PC-3 (cell line): ENCODE data around the gene IFI30. TPM values are rescaled to one million over a fixed set of nuclear protein-coding genes. Genes with fewer than 3 reads are reported as not detected.
A peak's percentile ranks its signal among the peaks of the same experiment; 100 is the strongest.

ENCODE experiments used
- ATAC-seq: fragments of 200-7000 bp; cut with Tn5 transposase; 2 replicates; pipeline ENCODE4 v1.9.1; 2020; ENCODE audit warnings: mild to moderate bottlenecking, moderate library complexity
- BruUV-seq: library from RNA; stranded (reverse); fragments of 400-500 nt; replicated peaks from 2 replicates; lab custom pipeline; 2021; lab: Mats Ljungman, UMichigan
- CTCF ChIA-PET: fragments of 300-600 bp; sonication (Branson Sonifier 250); formaldehyde crosslinking; loops from one replicate; lab custom pipeline; 2022; ENCODE audit warnings: antibody characterized with exemption; lab: Charles Lee
- POLR2A ChIA-PET: fragments of 300-600 bp; sonication (Branson Sonifier 250); formaldehyde crosslinking; loops from one replicate; lab custom pipeline; 2022; ENCODE audit warnings: antibody characterized with exemption; ENCODE audit not compliant: unreplicated experiment; lab: Charles Lee
- DNase-seq: peaks from one replicate; pipeline ENCODE4 v3.0.0-alpha.2; 2015
- H2AFZ ChIP-seq: fragments of 300-600 bp; sonication (generic); 2 replicates; pipeline ENCODE4 v1.6.0; 2016; ENCODE audit warnings: antibody characterized with exemption, low read length
- H3F3A ChIP-seq: fragments of 300-600 bp; sonication (generic); one replicate; pipeline ENCODE4 v1.6.0; 2017; ENCODE audit warnings: antibody characterized with exemption, low read length, control low read depth, mild to moderate bottlenecking; ENCODE audit not compliant: unreplicated experiment
- H3K27ac ChIP-seq: fragments of 300-600 bp; sonication (generic); 2 replicates; pipeline ENCODE4 v1.5.1; 2016; ENCODE audit warnings: mild to moderate bottlenecking, low read length
- H3K27me3 ChIP-seq: fragments of 300-600 bp; sonication (generic); 2 replicates; pipeline ENCODE4 v1.6.1; 2016; ENCODE audit warnings: low read length, mixed read lengths
- H3K36me3 ChIP-seq: fragments of 300-600 bp; sonication (generic); 2 replicates; pipeline ENCODE4 v1.6.1; 2016; ENCODE audit warnings: low read depth, mixed run types, low read length, mixed read lengths
- H3K4me1 ChIP-seq: fragments of 300-600 bp; sonication (generic); 2 replicates; pipeline ENCODE4 v1.5.1; 2016; ENCODE audit warnings: low read length; ENCODE audit not compliant: insufficient read depth
- H3K4me2 ChIP-seq: fragments of 300-600 bp; sonication (generic); 2 replicates; pipeline ENCODE4 v1.6.0; 2016; ENCODE audit warnings: low read length
- H3K4me3 ChIP-seq: fragments of 300-600 bp; sonication (generic); 2 replicates; pipeline ENCODE4 v1.5.1; 2016; ENCODE audit warnings: mild to moderate bottlenecking, low read length, mixed read lengths
- H3K79me2 ChIP-seq: fragments of 300-600 bp; sonication (generic); 2 replicates; pipeline ENCODE4 v1.6.1; 2017; ENCODE audit warnings: low read length, mixed read lengths
- H3K9ac ChIP-seq: fragments of 300-600 bp; sonication (generic); 2 replicates; pipeline ENCODE4 v1.6.0; 2016; ENCODE audit warnings: mild to moderate bottlenecking, low read length
- H3K9me2 ChIP-seq: fragments of 300-600 bp; sonication (generic); replicated peaks from 2 replicates; pipeline ENCODE4 v1.6.1; 2016; ENCODE audit warnings: mixed run types, low read length, mixed read lengths
- H3K9me3 ChIP-seq: fragments of 300-600 bp; sonication (generic); 2 replicates; pipeline ENCODE4 v1.6.1; 2016; ENCODE audit warnings: low read length, mixed read lengths
- H4K20me1 ChIP-seq: fragments of 300-600 bp; sonication (generic); 2 replicates; pipeline ENCODE4 v1.6.1; 2016; ENCODE audit warnings: low read length, mixed read lengths
- EZH2 ChIP-seq: fragments of 300-600 bp; sonication (generic); IDR thresholded peaks from one replicate; pipeline ENCODE4 v1.6.1; 2017; ENCODE audit warnings: antibody characterized with exemption, mild to moderate bottlenecking, low read length; ENCODE audit not compliant: unreplicated experiment
- EZH2phosphoT487 ChIP-seq: fragments of 300-600 bp; sonication (generic); IDR thresholded peaks from 2 replicates; pipeline ENCODE4 v1.6.1; 2018; ENCODE audit warnings: mild to moderate bottlenecking, antibody characterized with exemption, low read length, borderline replicate concordance
- intact Hi-C: fragments of 100-400 bp; cut with micrococcal nuclease; formaldehyde crosslinking; loops from 2 replicates; pipeline ENCODE4 v1.9.0; 2023
- total RNA-seq: library from RNA; depleted of rRNA; stranded (reverse); fragments of >200 nt; gene quantifications from 2 replicates; pipeline ENCODE4 v1.2.3, GENCODE V29; 2014
- TF ChIP-seq, protein P1 (sequence below): fragments of 300-600 bp; sonication (generic); conservative IDR thresholded peaks from 2 replicates; pipeline ENCODE4 v1.5.1; 2017; ENCODE audit warnings: antibody characterized with exemption, low read depth, mild to moderate bottlenecking, low read length

Gene IFI30
- total RNA-seq, 1 experiment from 2014 or later: 31.1 TPM

DNA sequence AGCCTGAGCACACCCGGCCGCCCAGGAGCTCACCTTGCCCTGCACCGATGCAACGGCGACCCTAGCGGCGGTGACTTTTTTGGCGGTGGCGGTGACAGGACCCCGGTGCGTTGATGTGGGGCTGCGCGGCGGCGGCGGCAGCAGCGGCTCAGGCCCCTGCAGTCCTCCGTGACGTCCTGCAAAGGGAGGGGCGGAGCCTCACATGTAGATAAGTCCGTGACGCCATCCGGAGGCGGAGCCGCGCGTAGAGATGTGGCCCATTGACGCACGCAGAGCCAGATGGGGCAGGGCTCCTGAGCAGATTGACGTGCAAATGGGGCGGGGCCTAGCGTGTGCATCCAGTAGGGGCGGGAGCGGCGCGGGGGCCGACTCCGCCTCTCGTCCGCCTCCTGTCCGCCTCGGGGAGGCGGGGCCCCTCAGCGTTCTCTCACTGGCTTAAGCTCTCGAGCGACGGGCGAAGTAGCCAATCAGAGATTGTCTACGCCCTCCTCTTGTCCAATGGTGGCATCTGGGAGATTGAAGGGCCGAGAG, 30.3 kb downstream of the IFI30 start, which contains the start of gene RAB3A:
Gene RAB3A (minus strand): TSS at position 180 of the 531 bp plus-strand sequence. CDS start 1,302 bp downstream, outside the sequence.
- peak; percentile 100 for DNase-seq
- Histone ChIP-seq H3K36me3 (peaks cover 4% of the 10 kb centered on the region; the same call in 1 of the 2 replicates), H3K4me1 (peaks cover 16% of the 10 kb centered on the region), H3F3A (no peaks in the 10 kb centered on the region), H3K79me2 (peaks cover 23% of the 10 kb centered on the region), H3K9me3 (no peaks in the 10 kb centered on the region), H3K9me2 (no peaks in the 10 kb centered on the region), H3K27me3 (no peaks in the 10 kb centered on the region), H3K27ac (peak within 1 kb of the TSS; percentile 10), H3K4me3 (peak within 1 kb of the TSS; percentile 90), H3K9ac (peak within 1 kb of the TSS; percentile 67), H3K4me2 (peak within 1 kb of the TSS; percentile 98), H4K20me1 (no peaks in the 10 kb centered on the region), H2AFZ (peak within 1 kb of the TSS; percentile 94)
- TF ChIP-seq EZH2 (no peak), EZH2phosphoT487 (no peak)
- TF ChIP-seq, protein P1, sequence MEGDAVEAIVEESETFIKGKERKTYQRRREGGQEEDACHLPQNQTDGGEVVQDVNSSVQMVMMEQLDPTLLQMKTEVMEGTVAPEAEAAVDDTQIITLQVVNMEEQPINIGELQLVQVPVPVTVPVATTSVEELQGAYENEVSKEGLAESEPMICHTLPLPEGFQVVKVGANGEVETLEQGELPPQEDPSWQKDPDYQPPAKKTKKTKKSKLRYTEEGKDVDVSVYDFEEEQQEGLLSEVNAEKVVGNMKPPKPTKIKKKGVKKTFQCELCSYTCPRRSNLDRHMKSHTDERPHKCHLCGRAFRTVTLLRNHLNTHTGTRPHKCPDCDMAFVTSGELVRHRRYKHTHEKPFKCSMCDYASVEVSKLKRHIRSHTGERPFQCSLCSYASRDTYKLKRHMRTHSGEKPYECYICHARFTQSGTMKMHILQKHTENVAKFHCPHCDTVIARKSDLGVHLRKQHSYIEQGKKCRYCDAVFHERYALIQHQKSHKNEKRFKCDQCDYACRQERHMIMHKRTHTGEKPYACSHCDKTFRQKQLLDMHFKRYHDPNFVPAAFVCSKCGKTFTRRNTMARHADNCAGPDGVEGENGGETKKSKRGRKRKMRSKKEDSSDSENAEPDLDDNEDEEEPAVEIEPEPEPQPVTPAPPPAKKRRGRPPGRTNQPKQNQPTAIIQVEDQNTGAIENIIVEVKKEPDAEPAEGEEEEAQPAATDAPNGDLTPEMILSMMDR: no peak
- intact Hi-C loops: loop anchor here (1.0 to 10.0 kb wide), 4 partner anchors 12 to 211 kb away; partner anchors contain the start of genes LSM4 and SSBP4
- ATAC-seq: peak; percentile 92
- POLR2A ChIA-PET: interaction anchor here (0.7 to 2.0 kb wide), 2 partner anchors 78 to 293 kb away, joined by 3 to 10 read pairs; partner anchors contain the start of gene JUND
- no TSS peak for BruUV-seq
- CTCF ChIA-PET: interaction anchor here (0.5 to 1.2 kb wide), 3 partner anchors 27 to 1425 kb away, joined by 3 to 6 read pairs (median 4); no protein-coding TSS in a partner anchor

DNA sequence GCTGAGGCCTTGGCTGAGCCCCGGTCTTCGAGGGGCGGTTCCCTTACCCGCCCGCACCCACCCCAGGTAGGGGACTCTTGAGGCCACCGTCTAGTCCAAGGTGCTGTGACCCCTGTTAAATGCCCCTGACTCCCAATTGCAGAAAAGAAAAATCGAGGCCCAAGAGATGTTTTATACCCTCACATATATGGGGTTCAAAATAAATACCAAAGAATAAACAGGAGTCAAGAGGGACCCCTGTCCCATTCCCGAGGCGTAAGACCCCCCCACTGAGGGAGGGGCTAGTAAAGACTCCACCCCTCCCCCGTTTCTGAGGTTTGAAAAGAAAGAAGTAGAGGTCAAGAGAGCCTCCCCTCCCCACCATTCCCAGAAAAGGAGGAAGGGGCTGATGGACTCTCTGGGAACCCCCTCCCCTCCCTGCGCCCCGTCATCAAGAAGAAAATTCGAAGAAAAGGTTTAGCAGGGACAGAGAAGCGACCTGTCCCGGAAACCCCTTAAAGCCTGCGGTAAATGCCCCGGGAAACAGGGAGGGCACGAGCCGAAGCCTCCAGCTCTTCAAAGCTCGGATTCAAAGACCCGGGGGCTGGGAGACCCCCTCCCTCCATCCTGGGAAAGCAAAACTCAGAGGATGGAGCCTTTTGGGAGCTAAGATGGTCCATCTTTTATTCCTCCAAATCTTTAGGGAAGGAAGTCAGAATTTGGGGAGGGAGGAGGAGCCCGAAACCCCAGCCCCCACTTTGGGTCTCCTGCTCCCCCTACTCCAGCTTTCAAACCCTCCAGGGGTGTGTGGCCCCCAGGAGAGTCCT, 31.0 kb downstream of the IFI30 start:
- H3F3A ChIP-seq: no peaks in the 10 kb centered on the region
- BruUV-seq: TSS peak; percentile 91
- H3K4me2 ChIP-seq: peak overlapping the region; percentile 92
- peaks cover 23% of the 10 kb centered on the region for H3K79me2 ChIP-seq
- ChIA-PET CTCF (interaction anchor here (0.6 to 1.2 kb wide), 5 partner anchors 47 to 1424 kb away, joined by 3 to 6 read pairs (median 4); no protein-coding TSS in a partner anchor), POLR2A (interaction anchor here (0.6 to 2.0 kb wide), 3 partner anchors 45 to 293 kb away, joined by 3 to 10 read pairs (median 3); partner anchors contain the start of gene JUND)
- H3K9me2 ChIP-seq: no peaks in the 10 kb centered on the region
- H3K4me3 ChIP-seq: peak overlapping the region; percentile 90
- TF ChIP-seq EZH2phosphoT487 (no peak), EZH2 (no peak)
- TF ChIP-seq, protein P1: no peak
- peak overlapping the region; percentile 94 for H2AFZ ChIP-seq
- H3K9me3 ChIP-seq: no peaks in the 10 kb centered on the region
- H3K9ac ChIP-seq: peak overlapping the region; percentile 67
- H3K4me1 ChIP-seq: peaks cover 16% of the 10 kb centered on the region
- ATAC-seq (peak; percentile 12), DNase-seq (no peak)
- peaks cover 4% of the 10 kb centered on the region; the same call in 1 of the 2 replicates for H3K36me3 ChIP-seq
- no peaks in the 10 kb centered on the region for H4K20me1 ChIP-seq
- intact Hi-C loops: loop anchor here (1.0 to 10.0 kb wide), 4 partner anchors 12 to 210 kb away; partner anchors contain the start of genes LSM4 and SSBP4
- no peaks in the 10 kb centered on the region for H3K27me3 ChIP-seq
- H3K27ac ChIP-seq: peak overlapping the region; percentile 10
